Activated CD4-positive, alpha-beta T cell treated with anti-CD3 and anti-CD28 coated beads for 24 hours (primary cell): Measurements from ENCODE around the gene TMOD1.
A peak's percentile ranks its signal among the peaks of the same experiment; 100 is the strongest.
"Not testable (repeated sequence)": the region's sequence is repeated elsewhere in the genome, so short reads cannot be mapped to it uniquely, and the experiment has no call there.

ENCODE experiments used
- DNase-seq, 2 donors: peaks; one replicate each; pipeline ENCODE4 v3.0.0-alpha.2; 2020; ENCODE audit warnings: low read depth in 2 of 2

The TMOD1 gene

DNA sequence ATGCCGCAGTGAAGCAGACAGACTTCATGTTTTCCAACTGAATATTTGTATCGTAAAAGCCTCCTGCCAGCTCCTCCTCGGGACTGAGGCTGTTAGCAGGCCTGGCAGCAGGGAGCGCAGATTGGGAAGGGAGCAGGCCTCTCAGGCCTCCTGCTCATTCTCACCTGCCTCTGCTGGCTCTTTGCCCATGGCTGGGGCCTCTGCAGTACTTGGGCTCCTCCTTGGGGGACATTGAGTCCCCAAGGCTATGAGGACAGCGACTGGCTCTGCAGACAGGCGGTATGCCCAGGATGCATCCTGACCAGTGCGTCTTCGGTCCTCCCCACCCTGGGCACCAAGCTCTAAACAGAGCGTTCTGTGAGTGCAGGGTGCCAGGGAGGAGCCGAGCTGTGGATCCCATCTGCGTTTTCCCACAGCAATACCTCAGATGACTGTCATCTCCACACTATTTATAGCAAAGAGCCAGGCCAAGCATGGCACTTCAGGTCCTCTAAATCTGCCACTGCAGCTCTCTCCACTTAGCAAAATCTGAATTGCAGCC lies 93.0 kb downstream of the TMOD1 start:
- DNase-seq = no peak

DNA sequence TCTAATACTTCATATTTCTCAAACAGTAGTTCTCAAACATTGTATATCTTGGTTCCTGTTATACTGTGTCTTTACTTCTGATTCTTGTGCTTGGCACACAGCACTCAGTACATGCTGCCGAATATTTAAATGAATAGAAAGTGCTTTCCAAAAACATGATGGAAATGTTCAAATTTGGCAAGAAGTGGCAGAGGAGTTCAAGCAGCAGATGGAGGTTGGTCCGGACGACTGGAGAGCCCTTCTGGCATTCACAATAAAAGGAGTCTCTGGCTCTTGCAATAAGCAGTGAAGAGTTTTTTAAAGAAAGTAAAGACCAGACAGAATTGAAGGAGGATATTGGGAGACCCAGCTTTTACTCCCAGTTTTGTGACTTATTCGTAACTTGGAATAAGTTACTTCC lies 95.4 kb downstream of the TMOD1 start:
- no peak for DNase-seq

DNA sequence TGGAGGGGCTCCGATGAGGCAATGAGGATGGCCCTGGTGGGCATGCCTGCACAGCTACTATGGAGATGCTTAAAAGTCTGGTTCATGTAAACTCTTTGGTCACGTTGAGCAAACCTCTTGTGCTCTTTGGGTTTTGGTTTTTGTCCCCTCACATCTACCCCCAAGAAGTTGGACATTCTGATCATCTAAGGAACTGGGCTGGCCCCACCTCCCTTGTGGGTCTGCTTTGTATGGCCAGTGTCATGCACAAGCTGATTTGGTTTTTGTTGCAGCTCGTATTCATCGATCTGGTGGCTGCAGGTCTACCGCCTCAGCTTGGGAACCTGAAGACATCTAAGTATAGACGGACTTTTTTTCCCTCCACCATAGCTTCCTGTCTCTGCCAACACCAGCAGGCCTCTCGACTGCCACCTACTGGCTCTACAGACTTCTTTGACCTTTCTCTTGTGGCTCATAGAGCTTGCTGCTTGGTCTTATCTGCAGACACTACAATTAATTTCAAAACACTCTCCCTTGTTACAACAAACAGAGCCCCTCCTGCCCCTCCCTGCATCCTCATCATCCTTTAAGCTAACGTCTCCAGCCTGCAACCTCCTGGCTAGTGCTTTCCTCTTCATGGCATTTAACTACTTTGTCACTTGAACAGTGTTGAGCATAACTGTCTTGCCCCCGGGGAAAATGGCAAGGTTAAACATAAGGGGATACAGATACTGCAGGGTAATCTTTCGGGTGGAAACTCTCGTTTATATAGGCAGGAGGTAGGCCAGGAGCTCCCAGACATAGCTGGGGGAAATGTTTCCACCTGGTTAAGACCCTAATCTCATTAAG lies 97.2 kb downstream of the TMOD1 start:
- peak; percentile 54 to 62 for DNase-seq

GRCh38 chr9:97599314-97599846 lies 97.9 kb downstream of the TMOD1 start:
- no peak for DNase-seq

GRCh38 chr9:97600531-97601227 lies 99.2 kb downstream of the TMOD1 start:
- no peak for DNase-seq

DNA sequence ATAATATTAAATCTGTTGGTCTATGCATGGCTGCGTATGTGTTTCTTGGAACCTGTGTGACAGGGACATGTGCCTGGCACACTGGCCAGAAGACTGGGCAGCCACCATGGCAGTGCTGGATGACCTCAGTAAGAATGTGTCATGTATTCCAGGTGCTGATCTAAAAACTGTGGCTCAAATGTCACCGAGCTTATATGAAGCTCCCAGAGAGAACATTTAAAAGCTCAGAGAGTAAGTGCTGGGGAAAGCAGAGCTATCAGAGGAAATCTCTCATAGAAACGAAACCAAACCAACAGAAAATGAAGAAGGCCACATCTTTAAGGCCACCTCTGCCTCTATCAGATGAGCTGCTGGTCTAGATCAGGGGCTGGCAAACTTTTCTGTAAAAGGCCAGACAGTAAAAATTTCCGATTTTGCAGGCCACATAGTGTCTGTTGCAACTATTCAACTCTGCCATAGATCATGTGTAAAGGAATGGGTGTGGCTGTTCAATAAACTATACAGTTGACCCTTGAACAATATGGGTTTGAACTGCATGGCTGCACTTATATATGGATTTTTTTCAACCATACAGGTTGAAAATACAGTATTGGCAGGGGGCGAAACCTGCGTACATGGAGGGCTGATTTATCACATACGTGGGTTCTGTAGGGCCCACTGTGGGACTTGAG lies 99.9 kb downstream of the TMOD1 start:
- no peak for DNase-seq

DNA sequence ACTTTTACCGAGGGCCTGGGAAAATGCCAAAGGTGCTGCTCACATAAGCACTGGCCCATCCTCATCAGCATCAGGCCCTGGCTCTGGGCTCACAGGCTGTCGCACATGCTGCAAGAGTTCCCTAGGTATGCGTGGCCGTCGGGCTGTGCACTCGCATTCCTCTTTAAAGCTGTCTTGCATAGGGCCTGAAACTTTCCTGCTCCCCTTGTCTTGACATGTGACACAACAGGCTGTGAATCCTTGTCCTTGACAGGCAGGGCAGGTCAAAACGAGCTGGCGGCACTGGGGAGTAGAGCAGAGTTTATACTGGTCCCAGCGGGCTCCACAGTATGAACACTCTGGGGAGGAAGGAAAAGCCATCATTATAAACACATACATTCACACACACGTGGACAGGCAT lies 101.0 kb downstream of the TMOD1 start:
- DNase-seq = no peak

DNA sequence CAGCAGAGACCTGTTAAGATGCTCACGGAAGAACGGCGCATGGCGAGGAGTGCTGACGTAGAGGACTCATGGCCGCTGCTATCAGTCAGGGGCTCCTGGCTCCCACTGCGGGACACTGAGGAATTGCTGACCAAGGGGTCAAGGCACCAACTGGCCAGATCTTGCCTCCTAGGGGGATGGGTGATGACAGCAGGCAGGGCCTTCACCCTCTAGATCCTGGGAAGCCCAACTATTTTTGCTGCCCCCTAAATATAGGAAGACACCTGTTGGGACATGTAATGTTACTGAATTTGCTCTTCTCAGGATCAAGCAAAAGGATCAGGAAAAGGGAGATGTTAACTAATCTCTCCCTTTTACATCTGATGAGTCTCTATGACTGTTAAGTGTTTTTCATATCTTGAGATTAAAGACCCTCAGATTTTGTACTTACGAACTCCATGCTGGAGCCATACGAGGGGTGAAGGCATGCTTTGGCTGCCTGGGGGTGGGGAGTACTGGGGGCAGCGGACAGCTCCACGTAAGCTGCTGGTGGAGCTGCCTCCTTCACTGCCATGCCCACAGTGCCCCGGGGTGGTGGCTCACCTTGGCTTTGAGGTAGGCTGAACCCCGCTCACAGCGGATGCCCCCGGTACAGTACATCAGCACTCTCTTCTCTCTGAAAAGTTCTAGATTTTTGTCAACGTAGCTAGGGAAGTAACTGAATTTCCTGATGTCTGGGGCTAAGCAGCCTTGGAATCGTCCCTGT lies 103.6 kb downstream of the TMOD1 start:
- no peak for DNase-seq

- DNase-seq = peak; percentile 25 to 34
Observed at GRCh38 chr9:97615439-97616072, 114.1 kb downstream of the TMOD1 start.

DNA sequence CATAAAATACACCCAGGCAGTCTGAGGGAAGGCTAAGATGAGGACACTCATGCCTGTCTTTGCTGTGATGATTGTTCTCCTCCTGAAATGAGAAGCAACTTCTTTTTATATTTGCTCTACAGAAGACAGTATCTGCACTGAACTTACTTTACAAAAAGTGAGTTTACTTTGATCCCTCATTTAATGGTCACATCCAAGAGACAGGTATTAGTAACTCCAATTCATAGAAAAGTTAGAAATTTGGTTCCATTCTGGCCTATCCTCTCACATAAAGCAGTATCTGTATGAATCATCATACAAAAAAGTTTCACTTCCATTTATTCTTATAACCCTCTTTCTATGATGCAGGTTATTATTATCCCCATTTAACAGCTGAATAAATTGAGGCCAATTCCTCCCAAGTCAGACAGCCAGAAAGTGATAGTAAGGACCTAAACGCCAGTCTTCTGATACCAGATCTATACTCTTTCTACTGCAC lies 116.5 kb downstream of the TMOD1 start:
- DNase-seq = no peak

DNA sequence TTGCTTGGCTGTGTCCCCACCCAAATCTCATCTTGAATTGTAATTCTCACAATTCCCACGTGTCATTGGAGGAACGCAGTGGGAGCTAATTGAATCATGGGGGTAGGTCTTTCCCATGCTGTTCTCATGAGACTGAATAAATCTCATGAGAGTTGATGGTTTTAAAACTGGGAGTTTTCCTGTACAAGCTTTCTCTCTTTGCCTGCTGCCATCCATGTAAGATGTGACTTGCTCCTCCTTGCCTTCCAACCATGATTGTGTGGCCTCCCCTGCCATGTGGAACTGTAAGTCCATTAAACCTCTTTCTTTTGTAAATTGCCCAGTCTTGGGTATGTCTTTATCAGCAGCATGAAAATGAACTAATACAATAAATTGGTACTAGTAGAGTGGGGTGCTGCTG lies 118.6 kb downstream of the TMOD1 start:
- DNase-seq = not testable (repeated sequence)

GRCh38 chr9:97622483-97622882 lies 121.0 kb downstream of the TMOD1 start:
- not testable (repeated sequence) for DNase-seq

- DNase-seq = no peak
Observed at GRCh38 chr9:97623946-97624345, 122.5 kb downstream of the TMOD1 start.

GRCh38 chr9:97625620-97626019 lies 124.2 kb downstream of the TMOD1 start:
- DNase-seq = no peak

GRCh38 chr9:97627624-97628023 lies 126.2 kb downstream of the TMOD1 start:
- DNase-seq = no peak

DNA sequence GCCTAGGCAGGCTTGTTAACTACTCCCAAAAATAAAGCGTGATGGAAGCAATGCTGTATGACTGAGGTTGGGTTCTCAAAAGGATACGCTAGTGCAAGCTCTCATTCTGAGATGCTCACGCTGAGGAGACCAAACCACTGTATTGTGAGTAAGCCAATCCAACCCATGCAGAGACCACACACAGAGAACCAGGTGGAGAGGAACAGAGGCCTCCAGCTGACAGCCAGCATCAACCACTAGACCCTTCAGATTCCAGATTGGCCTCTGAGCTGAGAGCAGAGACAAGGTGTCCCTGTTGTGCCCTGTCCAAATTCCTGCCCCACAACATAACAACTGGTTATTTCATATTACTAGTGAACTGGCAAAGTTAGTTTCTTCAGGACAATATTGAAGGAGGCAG lies 127.2 kb downstream of the TMOD1 start:
- DNase-seq = no peak

GRCh38 chr9:97629156-97629555 lies 127.7 kb downstream of the TMOD1 start:
- DNase-seq = no peak

DNA sequence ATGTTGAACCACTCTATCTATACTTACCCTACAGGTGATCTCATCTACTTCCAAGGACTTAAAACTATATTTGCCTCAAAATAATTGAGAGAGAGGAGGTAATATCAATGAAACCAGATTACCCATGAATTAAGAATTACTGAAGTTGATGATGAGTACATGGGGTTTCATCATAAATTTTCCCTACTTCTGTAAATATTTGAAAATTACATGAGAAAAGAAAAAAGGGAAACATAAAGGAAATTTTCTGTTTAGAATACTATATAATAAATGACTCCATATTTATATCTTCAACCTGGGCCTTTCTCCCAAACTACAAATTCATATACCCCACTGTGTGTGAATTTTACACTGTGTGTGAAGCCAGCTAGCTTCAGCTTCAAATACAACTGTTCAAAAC lies 129.1 kb downstream of the TMOD1 start:
- no peak for DNase-seq

DNA sequence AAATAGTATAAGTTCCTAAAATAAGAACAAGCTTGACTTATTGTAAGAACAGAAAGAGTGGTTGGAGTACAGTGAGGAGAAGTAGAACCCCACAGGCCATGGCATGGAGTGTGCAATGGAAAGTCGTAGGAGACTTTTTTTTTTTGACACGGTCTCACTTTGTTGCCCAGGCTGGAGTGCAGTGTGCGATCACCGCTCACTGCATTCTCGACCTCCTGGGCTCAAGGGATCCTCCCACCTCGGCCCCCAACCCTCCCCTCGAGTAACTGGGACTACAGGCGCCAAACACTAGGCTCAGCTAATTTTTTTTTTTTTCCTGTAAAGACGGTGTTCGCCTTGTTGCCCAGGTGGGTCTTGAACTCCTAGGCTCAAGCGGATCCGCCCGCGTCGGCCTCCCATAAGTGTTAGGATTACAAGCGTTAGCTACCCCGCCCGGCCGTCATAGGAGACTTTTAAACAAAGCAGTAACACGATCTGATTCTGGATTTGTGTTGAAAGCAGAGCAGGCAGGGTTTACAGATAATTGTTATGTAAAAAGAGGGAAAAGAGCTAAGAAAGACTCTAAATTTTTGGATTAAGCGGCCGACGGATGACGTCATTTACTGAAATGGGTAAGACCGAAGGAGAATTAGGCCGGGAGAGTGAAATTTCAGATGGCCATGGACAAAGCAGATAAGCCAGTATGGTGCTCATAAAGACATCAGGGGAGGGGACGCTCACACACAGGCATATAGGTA lies 130.9 kb downstream of the TMOD1 start:
- DNase-seq = peak in 1 of 2 donors; percentile 10
